LNCaP clone FGC (cell line): ENCODE results near the gene ACTL8.

Source experiments
- DNase-seq: peaks from one replicate; pipeline ENCODE4 v3.0.0-alpha.2; 2011; ENCODE audit warnings: low read depth
- H3K4me3 ChIP-seq: 2 replicates; pipeline ENCODE4 v1.5.1; 2011; ENCODE audit warnings: mild to moderate bottlenecking, low read depth, low read length, control low read depth
- TF ChIP-seq, protein P1 (sequence below): IDR thresholded peaks from 2 replicates; pipeline ENCODE4 v1.5.1; 2012; ENCODE audit warnings: mild to moderate bottlenecking; ENCODE audit not compliant: control insufficient read depth, insufficient read depth; ENCODE audit errors: extremely low read depth

Gene ACTL8

DNA sequence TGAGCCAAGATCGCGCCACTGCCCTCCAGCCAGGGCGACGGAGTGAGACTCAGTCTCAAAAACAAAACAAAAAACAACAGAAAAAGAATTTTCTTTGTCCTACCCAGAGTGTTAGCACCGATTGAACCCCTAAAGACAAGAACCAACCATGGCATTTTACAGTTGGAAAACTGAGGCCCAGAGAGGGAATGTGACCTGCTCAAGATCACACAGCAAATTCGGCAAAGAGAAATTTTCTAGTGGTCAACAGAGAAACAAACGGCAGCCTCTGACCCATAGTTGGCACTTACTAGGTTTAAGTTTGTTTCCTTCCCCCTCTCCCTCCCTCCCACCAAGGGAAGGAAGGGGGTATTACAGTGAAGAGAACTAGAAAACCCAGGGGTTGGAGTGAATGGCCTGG is 20.5 kb upstream of the ACTL8 start:
- DNase-seq: no peak
- no peak overlapping the region for H3K4me3 ChIP-seq
- TF ChIP-seq, protein P1, sequence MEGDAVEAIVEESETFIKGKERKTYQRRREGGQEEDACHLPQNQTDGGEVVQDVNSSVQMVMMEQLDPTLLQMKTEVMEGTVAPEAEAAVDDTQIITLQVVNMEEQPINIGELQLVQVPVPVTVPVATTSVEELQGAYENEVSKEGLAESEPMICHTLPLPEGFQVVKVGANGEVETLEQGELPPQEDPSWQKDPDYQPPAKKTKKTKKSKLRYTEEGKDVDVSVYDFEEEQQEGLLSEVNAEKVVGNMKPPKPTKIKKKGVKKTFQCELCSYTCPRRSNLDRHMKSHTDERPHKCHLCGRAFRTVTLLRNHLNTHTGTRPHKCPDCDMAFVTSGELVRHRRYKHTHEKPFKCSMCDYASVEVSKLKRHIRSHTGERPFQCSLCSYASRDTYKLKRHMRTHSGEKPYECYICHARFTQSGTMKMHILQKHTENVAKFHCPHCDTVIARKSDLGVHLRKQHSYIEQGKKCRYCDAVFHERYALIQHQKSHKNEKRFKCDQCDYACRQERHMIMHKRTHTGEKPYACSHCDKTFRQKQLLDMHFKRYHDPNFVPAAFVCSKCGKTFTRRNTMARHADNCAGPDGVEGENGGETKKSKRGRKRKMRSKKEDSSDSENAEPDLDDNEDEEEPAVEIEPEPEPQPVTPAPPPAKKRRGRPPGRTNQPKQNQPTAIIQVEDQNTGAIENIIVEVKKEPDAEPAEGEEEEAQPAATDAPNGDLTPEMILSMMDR: no peak

GRCh38 chr1:17735348-17735747 is 19.8 kb upstream of the ACTL8 start:
- H3K4me3 ChIP-seq: no peak overlapping the region
- no peak for DNase-seq
- TF ChIP-seq, protein P1: no peak

DNA sequence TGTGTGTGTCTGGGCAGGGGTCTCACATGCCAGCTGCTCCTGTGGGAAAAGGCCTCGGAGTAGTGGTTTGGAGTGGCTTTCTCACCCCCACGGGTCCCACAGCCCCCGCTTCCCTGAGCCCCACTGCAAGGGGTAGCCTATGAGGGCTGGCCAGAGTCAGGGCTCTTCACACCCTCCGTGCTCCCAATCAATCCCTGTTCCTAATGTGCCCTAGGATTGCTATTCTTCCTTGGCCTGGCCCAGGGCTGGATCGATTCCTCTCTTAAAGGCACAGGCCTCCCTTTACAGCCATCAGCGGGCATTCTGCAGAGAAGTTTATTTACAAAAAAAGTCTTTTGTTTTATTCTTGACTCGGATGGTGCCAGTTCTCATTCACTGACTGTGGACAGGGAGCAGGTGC is 19.3 kb upstream of the ACTL8 start:
- H3K4me3 ChIP-seq: no peak overlapping the region
- no peak for DNase-seq
- TF ChIP-seq, protein P1: no peak

DNA sequence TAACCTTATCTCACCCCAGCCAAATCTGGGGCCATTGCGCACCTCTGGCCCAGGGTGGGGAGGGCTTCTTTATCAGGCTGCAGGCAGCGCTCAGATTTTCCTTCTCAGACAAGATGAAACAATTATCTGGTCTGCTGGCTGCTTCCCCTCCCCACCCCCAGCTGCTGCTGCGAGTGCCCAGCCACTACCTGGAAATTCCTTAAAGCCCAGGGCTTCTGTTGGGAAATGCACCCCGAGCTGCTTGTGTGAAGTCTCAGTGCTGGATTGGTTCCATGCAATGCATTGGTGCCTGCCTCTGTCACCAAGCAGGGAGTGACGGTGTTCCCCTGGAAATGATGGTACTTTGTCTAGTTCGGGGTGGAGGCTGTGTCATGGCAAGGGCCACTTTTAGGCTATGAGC is 18.5 kb upstream of the ACTL8 start:
- H3K4me3 ChIP-seq: no peak overlapping the region
- no peak for DNase-seq
- TF ChIP-seq, protein P1: no peak

DNA sequence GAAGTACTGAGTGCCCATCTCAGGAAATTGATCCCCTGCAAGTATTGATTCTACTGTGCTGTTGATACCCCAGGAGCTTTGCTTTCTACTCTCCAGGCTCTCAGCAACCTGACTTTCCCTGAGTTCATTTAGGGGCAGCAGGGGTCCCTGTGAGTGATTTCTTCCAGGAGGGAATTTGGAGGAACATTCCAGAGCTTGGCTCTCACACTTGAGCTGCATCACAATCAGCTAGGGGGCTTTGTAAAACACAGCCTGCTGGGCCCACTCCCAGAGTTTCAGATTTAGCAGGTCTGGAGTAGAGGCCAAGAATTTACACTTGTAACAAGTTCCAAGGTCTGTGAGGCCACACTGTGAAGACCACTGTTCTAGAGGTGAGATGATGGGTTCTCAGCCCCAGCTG is 16.1 kb upstream of the ACTL8 start:
- TF ChIP-seq, protein P1: no peak
- no peak for DNase-seq

DNA sequence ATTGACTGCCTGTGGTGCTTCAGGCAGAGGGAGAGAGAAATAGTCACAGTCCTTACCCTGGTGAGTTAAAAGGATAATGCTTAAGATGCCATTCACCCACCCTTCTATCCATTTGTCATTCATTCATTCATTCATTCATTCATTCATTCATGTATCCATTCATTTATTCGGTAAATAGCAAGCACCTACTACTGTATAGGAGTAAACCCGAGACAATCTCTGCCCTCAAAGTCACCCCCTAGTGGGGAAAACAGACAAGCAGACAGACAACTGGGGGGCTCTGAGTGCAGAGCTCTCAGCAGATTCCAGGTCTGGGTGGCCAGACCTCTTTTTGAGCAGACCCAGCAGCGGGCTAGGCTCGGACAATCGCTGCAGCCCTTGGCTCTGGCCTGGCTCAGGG is 14.1 kb upstream of the ACTL8 start:
- H3K4me3 ChIP-seq: no peak overlapping the region
- DNase-seq: no peak
- TF ChIP-seq, protein P1: no peak

More for the DNA sequence above, 16.1 kb upstream of the ACTL8 start:
- no peak overlapping the region for H3K4me3 ChIP-seq

DNA sequence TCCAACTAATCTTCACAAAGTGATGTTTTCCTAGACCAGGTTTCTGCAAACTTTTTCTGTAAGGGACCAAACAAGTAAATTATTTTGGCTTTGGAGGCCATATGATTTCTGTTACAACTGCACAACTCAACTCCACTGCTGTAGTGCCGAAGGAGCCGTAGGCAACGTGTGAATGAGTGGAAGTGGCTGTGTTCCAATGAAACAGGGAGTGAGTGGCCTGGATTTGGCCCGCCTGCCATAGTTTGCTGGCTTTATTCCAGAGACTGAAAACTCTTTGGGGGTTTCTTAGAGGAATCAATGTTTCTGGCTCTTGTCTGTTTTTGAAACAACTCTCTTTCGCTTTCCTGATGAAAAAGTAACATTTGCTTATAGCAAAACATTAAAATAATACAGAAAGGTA is 12.6 kb upstream of the ACTL8 start:
- TF ChIP-seq, protein P1: no peak
- no peak overlapping the region for H3K4me3 ChIP-seq
- no peak for DNase-seq
